ENCODE data around the gene ADAM12. TPM values are rescaled to one million over a fixed set of nuclear protein-coding genes. Genes with fewer than 3 reads are reported as not detected.

Gene ADAM12
- total and polyA plus RNA-seq, 11 donors = 0.04 to 11.2 (median 0.82) TPM; not detected in 1

DNA sequence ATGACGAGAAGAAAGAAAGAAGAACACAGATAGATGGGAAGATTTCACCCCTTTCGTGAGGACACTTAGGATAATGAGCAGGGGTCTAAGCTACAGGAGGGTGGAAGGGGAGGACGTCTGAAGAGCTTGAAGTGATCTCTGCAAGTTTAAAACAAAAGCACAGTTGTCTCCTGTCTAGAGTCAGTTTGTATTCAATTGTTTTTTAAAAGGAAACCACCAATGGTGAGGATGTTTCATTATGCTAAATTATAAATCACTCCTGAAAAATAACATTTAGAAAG lies 85.9 kb downstream of the ADAM12 start:
- no peak overlapping the region for H3K27ac ChIP-seq
- TF ChIP-seq, protein P1, sequence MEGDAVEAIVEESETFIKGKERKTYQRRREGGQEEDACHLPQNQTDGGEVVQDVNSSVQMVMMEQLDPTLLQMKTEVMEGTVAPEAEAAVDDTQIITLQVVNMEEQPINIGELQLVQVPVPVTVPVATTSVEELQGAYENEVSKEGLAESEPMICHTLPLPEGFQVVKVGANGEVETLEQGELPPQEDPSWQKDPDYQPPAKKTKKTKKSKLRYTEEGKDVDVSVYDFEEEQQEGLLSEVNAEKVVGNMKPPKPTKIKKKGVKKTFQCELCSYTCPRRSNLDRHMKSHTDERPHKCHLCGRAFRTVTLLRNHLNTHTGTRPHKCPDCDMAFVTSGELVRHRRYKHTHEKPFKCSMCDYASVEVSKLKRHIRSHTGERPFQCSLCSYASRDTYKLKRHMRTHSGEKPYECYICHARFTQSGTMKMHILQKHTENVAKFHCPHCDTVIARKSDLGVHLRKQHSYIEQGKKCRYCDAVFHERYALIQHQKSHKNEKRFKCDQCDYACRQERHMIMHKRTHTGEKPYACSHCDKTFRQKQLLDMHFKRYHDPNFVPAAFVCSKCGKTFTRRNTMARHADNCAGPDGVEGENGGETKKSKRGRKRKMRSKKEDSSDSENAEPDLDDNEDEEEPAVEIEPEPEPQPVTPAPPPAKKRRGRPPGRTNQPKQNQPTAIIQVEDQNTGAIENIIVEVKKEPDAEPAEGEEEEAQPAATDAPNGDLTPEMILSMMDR (IDR thresholded peaks at IDR 0.05) = no peak
- no peak for TF ChIP-seq POLR2A (IDR thresholded peaks at IDR 0.05)
- no peaks in the 10 kb centered on the region for H3K36me3 ChIP-seq
- 58 to 75% (median 63%) methylated on average over 3 of the region's 3 CpGs for WGBS, 4 donors
- DNase-seq = no peak
- no peak overlapping the region for H3K4me3 ChIP-seq
- no peaks in the 10 kb centered on the region for H3K27me3 ChIP-seq
- peaks cover 0 to 22% (median 0%) of the 10 kb centered on the region in 12 donors for H3K9me3 ChIP-seq
- intact Hi-C loops (cut with DNase I) = loop anchor here in 6 of 10 donors (5.0 to 10.0 kb wide), 3 partner anchors 315 to 320 kb away; no protein-coding TSS in a partner anchor
- no peaks in the 10 kb centered on the region for H3K4me1 ChIP-seq
- ATAC-seq = no peak

DNA sequence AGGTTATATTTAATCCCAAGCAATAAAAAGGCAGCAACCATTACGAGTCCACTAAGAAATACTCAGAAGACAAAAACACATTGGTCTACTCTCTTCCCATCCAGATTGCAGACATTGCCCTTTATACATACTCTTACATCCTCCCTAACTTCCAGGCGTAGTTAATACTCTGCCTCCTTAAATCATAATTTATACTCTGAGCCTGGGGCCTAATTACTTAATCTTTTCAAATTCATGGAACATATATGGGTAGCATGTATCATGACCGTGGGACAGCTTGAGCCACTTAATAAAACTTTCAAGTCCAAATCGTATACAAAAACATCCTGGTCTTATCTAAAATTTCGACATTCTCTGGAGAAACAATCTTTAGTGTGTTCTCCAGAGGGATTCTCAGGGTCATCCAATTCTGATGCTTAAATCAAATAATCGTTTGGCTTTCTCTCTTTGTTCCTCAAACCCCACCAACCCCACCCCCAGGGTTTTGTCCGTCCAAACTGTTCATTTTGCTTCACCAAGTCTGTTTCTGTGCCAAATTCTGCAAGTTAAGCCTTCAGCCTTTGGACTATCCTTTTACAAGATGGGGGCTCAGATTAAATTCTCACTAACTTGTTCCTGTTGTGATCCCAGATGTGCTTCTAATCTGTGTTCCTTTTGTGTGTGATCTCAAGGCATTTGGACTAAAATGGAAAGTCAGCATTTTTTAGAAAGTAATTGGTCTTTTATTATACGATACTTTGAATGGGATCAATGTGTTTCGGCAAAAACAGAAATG lies 86.4 kb downstream of the ADAM12 start:
- TF ChIP-seq POLR2A (IDR thresholded peaks at IDR 0.05) = no peak
- TF ChIP-seq, protein P1 (IDR thresholded peaks at IDR 0.05) = no peak
- DNase-seq (no peak), ATAC-seq (no peak)
- no peaks in the 10 kb centered on the region for H3K36me3 ChIP-seq
- no peaks in the 10 kb centered on the region for H3K27me3 ChIP-seq
- intact Hi-C loops (cut with DNase I) = loop anchor here in 6 of 10 donors (5.0 to 10.0 kb wide), 3 partner anchors 315 to 320 kb away; no protein-coding TSS in a partner anchor
- no peaks in the 10 kb centered on the region for H3K4me1 ChIP-seq
- H3K9me3 ChIP-seq = peaks cover 0 to 22% (median 0%) of the 10 kb centered on the region in 12 donors
- WGBS, 4 donors = 66 to 72% (median 69%) methylated on average over 9 of the region's 9 CpGs
- H3K4me3 ChIP-seq = no peak overlapping the region
- H3K27ac ChIP-seq = no peak overlapping the region

DNA sequence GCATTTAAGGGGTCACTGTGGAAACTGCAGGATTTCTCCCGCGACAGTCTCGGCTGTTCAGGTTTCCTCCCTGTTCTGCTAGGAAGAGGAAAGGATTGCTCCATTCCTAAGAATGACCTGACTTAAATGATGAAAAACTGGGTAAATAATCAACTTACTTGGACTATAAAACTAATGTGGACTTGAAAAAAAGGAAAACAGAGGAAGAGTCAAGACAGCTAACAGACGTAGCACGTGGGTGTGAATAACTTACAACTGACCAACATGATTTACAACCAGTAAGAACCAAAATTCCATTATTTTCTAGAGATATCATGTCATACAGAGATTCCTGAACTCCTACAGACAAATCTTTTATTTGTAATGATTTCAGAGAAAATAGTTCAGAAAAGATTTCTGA lies 93.8 kb downstream of the ADAM12 start:
- H3K27me3 ChIP-seq = peaks cover 0 to 5% (median 0%) of the 10 kb centered on the region in 9 donors
- no peak overlapping the region for H3K27ac ChIP-seq
- intact Hi-C loops (cut with DNase I) = no loop called here
- DNase-seq (no peak), ATAC-seq (no peak)
- H3K4me3 ChIP-seq = no peak overlapping the region
- no peaks in the 10 kb centered on the region for H3K4me1 ChIP-seq
- TF ChIP-seq POLR2A (IDR thresholded peaks at IDR 0.05) = no peak
- TF ChIP-seq, protein P1 (IDR thresholded peaks at IDR 0.05) = no peak
- WGBS, 4 donors = 57 to 67% (median 66%) methylated on average over 5 of the region's 5 CpGs
- H3K9me3 ChIP-seq = peaks cover 0 to 7% (median 0%) of the 10 kb centered on the region in 12 donors
- H3K36me3 ChIP-seq = no peaks in the 10 kb centered on the region

- no peak for TF ChIP-seq POLR2A (IDR thresholded peaks at IDR 0.05)
- TF ChIP-seq, protein P1 (IDR thresholded peaks at IDR 0.05) = no peak
- no peaks in the 10 kb centered on the region for H3K4me1 ChIP-seq
- 89 to 96% (median 95%) methylated on average over 5 to 6 of the region's 6 CpGs for WGBS, 4 donors
- H3K4me3 ChIP-seq = no peak overlapping the region
- no peaks in the 10 kb centered on the region for H3K9me3 ChIP-seq
- ATAC-seq = no peak
- peaks cover 0 to 5% (median 0%) of the 10 kb centered on the region in 9 donors for H3K27me3 ChIP-seq
- intact Hi-C loops (cut with DNase I) = no loop called here
- H3K27ac ChIP-seq = no peak overlapping the region
- H3K36me3 ChIP-seq = no peaks in the 10 kb centered on the region
- no peak for DNase-seq
Measured at GRCh38 chr10:126290232-126290631, 98.0 kb downstream of the ADAM12 start.
